Karpas-422 (cell line): ENCODE data around the gene WNT7A. TPM values are rescaled to one million over a fixed set of nuclear protein-coding genes. Genes with fewer than 3 reads are reported as not detected.

ENCODE experiments used
- DNase-seq: peaks from one replicate; pipeline ENCODE4 v3.0.0-alpha.2; 2015
- H2AFZ ChIP-seq: fragments of 200-600 bp; sonication (generic); 2 replicates; pipeline ENCODE4 v1.6.1; 2014; ENCODE audit warnings: antibody characterized with exemption, low read length, mixed read lengths
- H3K27ac ChIP-seq: fragments of 200-600 bp; sonication (generic); 2 replicates; pipeline ENCODE4 v1.5.1; 2014; ENCODE audit warnings: mild to moderate bottlenecking, low read length, moderate library complexity
- H3K27me3 ChIP-seq: fragments of 200-600 bp; sonication (generic); 2 replicates; pipeline ENCODE4 v1.6.1; 2014; ENCODE audit warnings: low read length, mixed read lengths
- H3K36me3 ChIP-seq: fragments of 200-600 bp; sonication (generic); 2 replicates; pipeline ENCODE4 v1.6.1; 2014; ENCODE audit warnings: low read length, mixed read lengths; ENCODE audit not compliant: insufficient read depth
- H3K4me1 ChIP-seq: fragments of 200-600 bp; sonication (generic); 2 replicates; pipeline ENCODE4 v1.6.1; 2014; ENCODE audit warnings: mild to moderate bottlenecking, low read length, mixed read lengths
- H3K4me2 ChIP-seq: fragments of 200-600 bp; sonication (generic); 2 replicates; pipeline ENCODE4 v1.6.1; 2014; ENCODE audit warnings: low read length, low read depth, mild to moderate bottlenecking; ENCODE audit not compliant: poor library complexity, severe bottlenecking
- H3K4me3 ChIP-seq: fragments of 200-600 bp; sonication (generic); 2 replicates; pipeline ENCODE4 v1.5.1; 2014; ENCODE audit warnings: mild to moderate bottlenecking, antibody characterized with exemption, low read length, mixed read lengths
- H3K79me2 ChIP-seq: fragments of 200-600 bp; sonication (generic); 2 replicates; pipeline ENCODE4 v1.6.1; 2014; ENCODE audit warnings: mild to moderate bottlenecking, low read length, mixed read lengths
- H3K9ac ChIP-seq: fragments of 200-600 bp; sonication (generic); 2 replicates; pipeline ENCODE4 v1.6.0; 2014; ENCODE audit warnings: low read length
- H3K9me2 ChIP-seq: fragments of 200-600 bp; sonication (generic), shearing (Covaris generic); replicated peaks from 2 replicates; pipeline ENCODE4 v1.6.0; 2014; ENCODE audit warnings: mild to moderate bottlenecking, low read length, moderate library complexity; ENCODE audit not compliant: insufficient read depth
- H3K9me3 ChIP-seq: fragments of 300-700, 200-600 bp; sonication (generic); 2 replicates; pipeline ENCODE4 v1.6.1; 2014; ENCODE audit warnings: low read length, mixed read lengths
- H4K20me1 ChIP-seq: fragments of 200-600 bp; sonication (generic); 2 replicates; pipeline ENCODE4 v1.6.1; 2014; ENCODE audit warnings: mild to moderate bottlenecking, antibody characterized with exemption, low read length, low read depth; ENCODE audit not compliant: insufficient read depth
- total RNA-seq: library from RNA; depleted of rRNA; stranded (reverse); fragments of >200 nt; shearing (Covaris generic); gene quantifications from 2 replicates; pipeline ENCODE4 v1.2.3, GENCODE V29; 2014; ENCODE audit warnings: low replicate concordance

The WNT7A gene
- total RNA-seq, 1 experiment from 2014 or later = not detected

- Histone ChIP-seq H3K4me2 (no peak overlapping the region), H3K4me3 (no peak overlapping the region), H3K27me3 (no peaks in the 10 kb centered on the region), H2AFZ (no peak overlapping the region), H3K9ac (no peak overlapping the region), H3K79me2 (no peaks in the 10 kb centered on the region), H3K27ac (no peak overlapping the region), H3K9me3 (no peaks in the 10 kb centered on the region), H4K20me1 (no peaks in the 10 kb centered on the region), H3K36me3 (no peaks in the 10 kb centered on the region), H3K9me2 (no peaks in the 10 kb centered on the region), H3K4me1 (no peaks in the 10 kb centered on the region)
- no peak for DNase-seq
These were observed 1.9 kb upstream of the WNT7A start for GRCh38 chr3:13881536-13882410.

GRCh38 chr3:13880811-13881156 is 913 bp upstream of the WNT7A start:
- DNase-seq = no peak
- Histone ChIP-seq H3K9me2 (no peaks in the 10 kb centered on the region), H3K36me3 (no peaks in the 10 kb centered on the region), H3K4me2 (no peak overlapping the region), H3K9me3 (no peaks in the 10 kb centered on the region), H3K4me1 (no peaks in the 10 kb centered on the region), H3K9ac (no peak overlapping the region), H4K20me1 (no peaks in the 10 kb centered on the region), H3K4me3 (no peak overlapping the region), H3K27me3 (no peaks in the 10 kb centered on the region), H2AFZ (no peak overlapping the region), H3K79me2 (no peaks in the 10 kb centered on the region), H3K27ac (no peak overlapping the region)

GRCh38 chr3:13879102-13879945 is 547 bp downstream of the WNT7A start:
- no peak overlapping the region for H3K4me3 ChIP-seq
- H3K27ac ChIP-seq = no peak overlapping the region

GRCh38 chr3:13878281-13879101 is 1.4 kb downstream of the WNT7A start:
- DNase-seq = no peak
- Histone ChIP-seq H3K27me3 (no peaks in the 10 kb centered on the region), H3K9ac (no peak overlapping the region)

More at GRCh38 chr3:13879102-13879945, 547 bp downstream of the WNT7A start:
- Histone ChIP-seq H2AFZ (no peak overlapping the region), H3K9me2 (no peaks in the 10 kb centered on the region), H4K20me1 (no peaks in the 10 kb centered on the region), H3K4me2 (no peak overlapping the region), H3K27me3 (no peaks in the 10 kb centered on the region), H3K9ac (no peak overlapping the region), H3K4me1 (no peaks in the 10 kb centered on the region), H3K9me3 (no peaks in the 10 kb centered on the region), H3K36me3 (no peaks in the 10 kb centered on the region), H3K79me2 (no peaks in the 10 kb centered on the region)
- DNase-seq = no peak

GRCh38 chr3:13877911-13878280 is 2.0 kb downstream of the WNT7A start:
- no peak overlapping the region for H3K4me3 ChIP-seq
- H3K27me3 ChIP-seq = no peaks in the 10 kb centered on the region
- no peak overlapping the region for H2AFZ ChIP-seq
- no peaks in the 10 kb centered on the region for H3K36me3 ChIP-seq
- no peaks in the 10 kb centered on the region for H3K9me2 ChIP-seq
- H3K9me3 ChIP-seq = no peaks in the 10 kb centered on the region
- no peak overlapping the region for H3K4me2 ChIP-seq
- no peak overlapping the region for H3K9ac ChIP-seq
- H3K79me2 ChIP-seq = no peaks in the 10 kb centered on the region
- no peak for DNase-seq
- H3K4me1 ChIP-seq = no peaks in the 10 kb centered on the region
- no peak overlapping the region for H3K27ac ChIP-seq
- no peaks in the 10 kb centered on the region for H4K20me1 ChIP-seq

More at GRCh38 chr3:13878281-13879101, 1.4 kb downstream of the WNT7A start:
- Histone ChIP-seq H3K9me2 (no peaks in the 10 kb centered on the region), H4K20me1 (no peaks in the 10 kb centered on the region), H3K36me3 (no peaks in the 10 kb centered on the region), H3K4me2 (no peak overlapping the region), H3K4me1 (no peaks in the 10 kb centered on the region), H2AFZ (no peak overlapping the region), H3K27ac (no peak overlapping the region), H3K9me3 (no peaks in the 10 kb centered on the region), H3K79me2 (no peaks in the 10 kb centered on the region), H3K4me3 (no peak overlapping the region)

GRCh38 chr3:13876451-13877100 is 3.3 kb downstream of the WNT7A start:
- no peak overlapping the region for H2AFZ ChIP-seq
- no peaks in the 10 kb centered on the region for H3K79me2 ChIP-seq
- H3K4me3 ChIP-seq = no peak overlapping the region
- H4K20me1 ChIP-seq = no peaks in the 10 kb centered on the region
- H3K4me2 ChIP-seq = no peak overlapping the region
- H3K9ac ChIP-seq = no peak overlapping the region
- no peaks in the 10 kb centered on the region for H3K27me3 ChIP-seq
- DNase-seq = no peak
- H3K9me3 ChIP-seq = no peaks in the 10 kb centered on the region
- H3K4me1 ChIP-seq = no peaks in the 10 kb centered on the region
- H3K36me3 ChIP-seq = no peaks in the 10 kb centered on the region
- H3K27ac ChIP-seq = no peak overlapping the region
- H3K9me2 ChIP-seq = no peaks in the 10 kb centered on the region

- H3K4me2 ChIP-seq = no peak overlapping the region
- H3K27ac ChIP-seq = no peak overlapping the region
- no peak overlapping the region for H2AFZ ChIP-seq
- H3K9ac ChIP-seq = no peak overlapping the region
- no peaks in the 10 kb centered on the region for H4K20me1 ChIP-seq
- H3K4me3 ChIP-seq = no peak overlapping the region
- no peaks in the 10 kb centered on the region for H3K9me2 ChIP-seq
- H3K36me3 ChIP-seq = no peaks in the 10 kb centered on the region
- H3K9me3 ChIP-seq = no peaks in the 10 kb centered on the region
- no peak for DNase-seq
- H3K4me1 ChIP-seq = no peaks in the 10 kb centered on the region
- H3K27me3 ChIP-seq = no peaks in the 10 kb centered on the region
- H3K79me2 ChIP-seq = no peaks in the 10 kb centered on the region
These were observed 5.0 kb downstream of the WNT7A start for GRCh38 chr3:13874891-13875290.
